Measurements from ENCODE around the gene GTF2E1.
"Not testable (repeated sequence)": the region's sequence is repeated elsewhere in the genome, so short reads cannot be mapped to it uniquely, and the experiment has no call there.

The GTF2E1 gene

DNA sequence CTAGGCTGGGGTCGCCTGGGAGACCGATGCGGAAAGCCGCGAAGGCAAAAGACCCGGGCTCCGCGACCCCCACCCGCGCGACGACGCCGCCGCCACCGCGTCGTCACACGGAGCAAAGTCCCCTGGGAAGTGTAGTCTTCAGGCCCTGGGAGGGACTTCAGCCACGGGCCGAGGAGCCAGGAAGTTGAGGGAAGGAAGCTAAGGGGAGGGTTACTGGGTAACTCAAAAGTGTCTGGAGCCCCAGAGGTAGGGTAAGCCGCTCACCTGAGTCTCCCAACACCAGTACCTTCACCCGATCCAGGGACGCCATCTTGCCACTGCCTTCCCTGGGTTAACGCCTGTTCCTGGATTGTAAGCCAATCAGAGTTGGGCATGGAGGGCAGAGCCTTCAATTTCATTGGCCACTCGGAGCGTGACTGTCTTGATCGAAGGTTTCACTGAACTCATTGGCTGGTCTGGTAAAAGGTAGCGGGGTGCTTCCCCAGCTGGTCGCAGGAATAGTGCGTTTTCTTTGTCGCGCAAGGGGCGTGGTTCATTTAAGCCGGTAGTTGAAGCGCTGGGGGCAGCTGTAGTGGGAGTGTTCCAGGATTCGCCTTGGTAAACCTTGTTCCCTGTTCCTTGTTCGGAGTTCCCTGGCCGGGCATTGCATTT lies at the start of gene GTF2E1, which contains the start of gene RABL3:
TSS of gene GTF2E1 (plus strand) at position 547 of the 651 bp plus-strand sequence. CDS start 7,809 bp downstream, outside the sequence.
TSS of gene RABL3 (minus strand) at position 319 of the 651 bp plus-strand sequence. CDS start at position 310, 9 bp downstream.
- DNase-seq = peak; percentile 99

- no peak for DNase-seq
Observed at GRCh38 chr3:120693439-120694171, 48.9 kb upstream of the GTF2E1 start.

DNA sequence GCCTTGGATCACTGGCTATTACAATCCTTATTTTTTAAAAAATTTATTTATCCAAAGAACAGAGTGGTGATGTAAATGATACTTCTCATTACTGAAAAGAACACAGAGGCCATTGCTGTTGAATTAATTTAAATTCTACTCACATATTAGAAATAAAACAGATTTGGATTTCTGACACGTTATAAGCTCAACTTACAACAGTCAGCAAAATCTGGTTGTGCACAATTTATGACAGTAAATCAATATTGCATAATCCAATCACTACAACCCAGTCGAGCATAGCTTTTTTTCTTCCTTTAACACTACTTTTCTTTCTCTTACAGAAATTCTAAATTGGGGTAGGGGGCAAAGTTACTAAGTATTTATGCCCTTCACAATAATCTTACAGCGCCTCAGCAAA lies 43.2 kb upstream of the GTF2E1 start:
- DNase-seq = no peak

- DNase-seq = no peak
Observed at GRCh38 chr3:120705884-120706582, 36.5 kb upstream of the GTF2E1 start.

GRCh38 chr3:120706950-120707349 lies 35.6 kb upstream of the GTF2E1 start:
- DNase-seq = no peak

DNA sequence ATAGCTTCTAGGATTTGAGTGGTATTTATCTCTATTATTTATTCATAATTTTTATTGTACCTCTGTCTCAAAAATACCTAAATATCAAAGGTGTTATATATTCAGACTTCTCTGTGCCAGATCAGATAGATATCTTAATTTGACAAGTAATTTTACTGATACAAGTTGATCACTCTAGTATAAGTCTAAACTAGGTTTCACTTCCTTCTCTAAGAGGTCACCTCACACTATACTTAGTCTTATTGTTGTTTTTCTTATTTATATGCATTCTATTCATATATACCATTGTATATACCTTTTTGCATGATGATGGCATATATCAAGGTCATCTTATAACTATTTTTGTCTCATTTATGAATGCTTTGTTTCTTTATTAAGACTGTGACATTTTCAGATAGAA lies 34.1 kb upstream of the GTF2E1 start:
- DNase-seq = no peak

DNA sequence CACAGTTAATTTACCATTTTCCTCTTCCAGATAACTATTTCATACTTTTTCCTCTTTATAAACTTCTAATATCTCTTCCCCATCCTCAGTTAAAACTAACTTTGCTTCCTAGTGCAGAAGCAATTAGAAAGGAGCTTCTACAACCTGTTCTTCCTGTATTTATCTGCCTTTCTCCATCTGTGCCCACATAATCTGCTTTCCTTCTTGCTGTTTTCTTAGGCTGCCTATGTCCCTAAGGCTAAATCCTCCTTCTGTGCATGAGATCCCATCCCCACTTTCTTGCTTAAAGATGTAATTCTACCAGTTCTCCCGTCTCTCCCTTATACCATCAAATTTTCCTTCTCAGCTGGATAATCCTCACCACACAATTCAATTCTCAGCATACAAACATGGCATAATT lies 32.2 kb upstream of the GTF2E1 start:
- no peak for DNase-seq

- DNase-seq = no peak
Observed at GRCh38 chr3:120713262-120713661, 29.3 kb upstream of the GTF2E1 start.

DNA sequence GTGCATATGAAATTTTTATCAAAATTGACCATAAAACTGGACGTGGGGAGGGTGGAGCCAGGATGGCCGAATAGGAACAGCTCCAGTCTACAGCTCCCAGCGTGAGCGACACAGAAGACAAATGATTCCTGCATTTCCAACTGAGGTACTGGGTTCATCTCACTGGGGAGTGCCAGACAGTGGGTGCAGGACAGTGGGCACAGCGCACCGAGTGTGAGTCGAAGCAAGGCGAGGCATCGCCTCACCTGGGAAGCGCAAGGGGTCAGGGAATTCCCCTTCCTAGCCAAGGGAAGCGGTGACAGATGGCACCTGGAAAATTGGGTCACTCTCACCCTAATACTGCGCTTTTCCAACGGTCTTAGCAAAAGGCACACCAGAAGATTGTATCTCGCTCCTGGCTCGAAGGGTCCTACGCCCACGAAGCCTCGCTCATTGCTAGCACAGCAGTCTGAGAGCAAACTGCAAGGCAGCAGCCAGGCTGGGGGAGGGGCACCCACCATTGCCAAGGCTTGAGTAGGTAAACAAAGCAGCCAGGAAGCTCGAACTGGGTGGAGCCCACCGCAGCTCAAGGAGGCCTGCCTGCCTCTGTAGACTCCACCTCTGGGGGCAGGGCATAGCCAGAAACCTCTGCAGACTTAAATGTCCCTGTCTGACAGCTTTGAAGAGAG lies 23.2 kb upstream of the GTF2E1 start:
- DNase-seq = not testable (repeated sequence)

DNA sequence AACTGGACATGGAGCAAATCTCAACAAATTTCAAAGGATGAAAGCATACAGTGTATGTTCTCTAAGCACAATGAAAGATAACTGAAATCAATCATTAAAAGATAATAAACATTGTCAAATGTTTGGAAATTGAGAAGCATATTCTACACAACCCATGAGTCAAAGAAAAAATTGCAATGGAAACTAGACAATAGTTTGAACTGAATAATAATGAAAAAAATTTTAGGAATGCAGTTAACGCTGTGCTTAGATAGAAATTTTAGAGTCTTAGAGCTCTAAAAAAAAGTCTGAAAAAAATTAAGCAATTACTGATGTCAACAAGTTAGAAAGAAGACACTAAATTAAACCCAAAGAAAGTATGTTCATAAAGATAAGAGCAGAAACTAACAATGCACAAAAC lies 15.8 kb upstream of the GTF2E1 start:
- DNase-seq = no peak

GRCh38 chr3:120730576-120731542 lies 11.7 kb upstream of the GTF2E1 start:
- no peak for DNase-seq

- not testable (repeated sequence) for DNase-seq
Observed at GRCh38 chr3:120738006-120738405, 4.5 kb upstream of the GTF2E1 start.

DNA sequence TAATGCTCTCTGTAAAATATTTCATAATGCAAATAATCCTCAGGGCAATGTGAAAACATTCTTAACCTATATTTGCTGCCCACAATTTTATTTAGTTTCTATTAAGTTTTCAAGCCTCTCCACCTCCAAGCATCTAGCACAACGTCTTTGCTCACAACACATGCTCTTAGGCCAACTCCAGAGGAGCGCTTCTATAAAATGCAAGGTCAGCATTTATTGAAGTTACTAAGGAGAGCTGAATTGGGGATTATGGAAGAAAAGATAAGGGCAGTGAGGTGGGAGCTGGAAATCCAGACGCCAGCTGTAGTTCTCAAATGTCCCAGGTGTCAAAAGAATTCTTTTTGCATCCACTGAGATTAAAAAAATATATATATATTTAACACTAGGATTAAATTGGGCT lies 1.2 kb upstream of the GTF2E1 start:
- no peak for DNase-seq

- peak; percentile 67 for DNase-seq
Observed at GRCh38 chr3:120741837-120742197, 727 bp upstream of the GTF2E1 start.

DNA sequence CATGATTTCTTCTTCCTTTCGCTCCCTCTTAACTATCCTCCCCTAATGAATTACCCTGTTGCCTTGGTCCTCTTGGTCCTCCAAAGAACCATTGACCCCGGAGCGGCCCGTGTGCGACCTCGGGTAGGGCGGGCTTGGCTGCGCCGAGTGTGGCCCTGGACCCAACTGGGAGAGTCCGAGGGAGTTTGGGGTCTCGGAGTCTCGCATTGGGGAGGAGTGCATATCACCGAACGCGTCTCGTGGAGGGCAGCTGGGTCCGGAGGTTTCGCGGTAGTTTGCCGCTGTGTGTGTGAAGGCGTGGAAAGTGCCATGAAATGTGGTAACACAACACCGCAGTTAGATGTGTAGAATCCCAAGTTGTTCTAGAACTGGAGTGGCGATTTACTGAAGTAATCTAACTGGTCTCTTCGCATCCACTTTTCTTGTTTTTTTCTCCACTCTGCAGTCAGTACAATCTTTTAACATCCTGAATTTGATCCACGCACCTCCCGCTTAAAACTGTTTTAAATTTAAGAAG lies 363 bp downstream of the GTF2E1 start:
- DNase-seq = no peak

GRCh38 chr3:120743556-120744195 lies 1.1 kb downstream of the GTF2E1 start:
- no peak for DNase-seq

DNA sequence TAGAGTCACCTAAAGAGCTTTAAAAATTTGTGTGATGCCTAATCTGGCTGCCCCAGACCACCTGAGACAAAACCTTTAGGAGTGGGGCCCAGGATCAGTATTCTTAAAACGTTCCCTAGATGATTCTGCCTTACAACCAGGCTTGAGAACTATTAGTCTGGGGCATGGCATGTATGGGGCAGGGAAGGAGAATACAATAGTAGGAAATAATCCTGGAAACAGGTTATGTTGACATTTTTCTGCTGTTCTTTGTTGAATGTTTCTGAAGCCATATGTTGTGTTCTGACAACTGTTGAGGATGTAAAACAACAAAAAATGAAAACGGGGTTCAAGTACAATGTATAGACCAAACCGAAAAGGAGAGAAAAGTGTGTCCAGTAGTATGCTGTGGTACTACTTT lies 2.9 kb downstream of the GTF2E1 start:
- DNase-seq = no peak

- no peak for DNase-seq
Observed at GRCh38 chr3:120749843-120750242, 7.3 kb downstream of the GTF2E1 start.

GRCh38 chr3:120752230-120752629 lies 9.7 kb downstream of the GTF2E1 start:
- DNase-seq = no peak

GRCh38 chr3:120752865-120753264 lies 10.3 kb downstream of the GTF2E1 start:
- no peak for DNase-seq

GRCh38 chr3:120753810-120754209 lies 11.3 kb downstream of the GTF2E1 start:
- no peak for DNase-seq
